Astrocyte (in vitro differentiated cells and primary cell): ENCODE data around the gene FMC1.

Experiments
- CTCF ChIP-seq: IDR thresholded peaks from 2 replicates; pipeline ENCODE4 v1.5.1; 2011; ENCODE audit warnings: low read depth, mild to moderate bottlenecking, inconsistent platforms, low read length, moderate library complexity; ENCODE audit not compliant: insufficient read depth
- EZH2 ChIP-seq: IDR thresholded peaks from 2 replicates; pipeline ENCODE4 v1.6.1; 2012; ENCODE audit warnings: mild to moderate bottlenecking, low read length, inconsistent platforms; ENCODE audit not compliant: insufficient read depth

GRCh38 chr7:139370301-139370942 is 29.3 kb downstream of the FMC1 start:
- TF ChIP-seq CTCF (no peak), EZH2 (no peak)
